Mammary epithelial cell (primary cell): Measurements from ENCODE around the gene MARVELD1.

Experiments used
- EZH2 ChIP-seq: IDR thresholded peaks from 2 replicates; pipeline ENCODE4 v1.6.1; 2012; ENCODE audit warnings: low read length, inconsistent platforms, borderline replicate concordance
- TF ChIP-seq, protein P1 (sequence below), 2 donors: IDR thresholded peaks in 1 of 2; conservative IDR thresholded peaks in 1 of 2; 2 replicates each; pipeline ENCODE4 v1.5.1; 2011 to 2012; ENCODE audit warnings: inconsistent platforms in 2 of 2, low read length in 2 of 2, mild to moderate bottlenecking in 2 of 2, control low read depth in 1 of 2, low read depth in 1 of 2; ENCODE audit not compliant: insufficient read depth in 1 of 2; ENCODE audit errors: extremely low read depth in 1 of 2

GRCh38 chr10:97679594-97679993 lies 33.9 kb upstream of the MARVELD1 start:
- TF ChIP-seq, protein P1, sequence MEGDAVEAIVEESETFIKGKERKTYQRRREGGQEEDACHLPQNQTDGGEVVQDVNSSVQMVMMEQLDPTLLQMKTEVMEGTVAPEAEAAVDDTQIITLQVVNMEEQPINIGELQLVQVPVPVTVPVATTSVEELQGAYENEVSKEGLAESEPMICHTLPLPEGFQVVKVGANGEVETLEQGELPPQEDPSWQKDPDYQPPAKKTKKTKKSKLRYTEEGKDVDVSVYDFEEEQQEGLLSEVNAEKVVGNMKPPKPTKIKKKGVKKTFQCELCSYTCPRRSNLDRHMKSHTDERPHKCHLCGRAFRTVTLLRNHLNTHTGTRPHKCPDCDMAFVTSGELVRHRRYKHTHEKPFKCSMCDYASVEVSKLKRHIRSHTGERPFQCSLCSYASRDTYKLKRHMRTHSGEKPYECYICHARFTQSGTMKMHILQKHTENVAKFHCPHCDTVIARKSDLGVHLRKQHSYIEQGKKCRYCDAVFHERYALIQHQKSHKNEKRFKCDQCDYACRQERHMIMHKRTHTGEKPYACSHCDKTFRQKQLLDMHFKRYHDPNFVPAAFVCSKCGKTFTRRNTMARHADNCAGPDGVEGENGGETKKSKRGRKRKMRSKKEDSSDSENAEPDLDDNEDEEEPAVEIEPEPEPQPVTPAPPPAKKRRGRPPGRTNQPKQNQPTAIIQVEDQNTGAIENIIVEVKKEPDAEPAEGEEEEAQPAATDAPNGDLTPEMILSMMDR (conservative IDR thresholded peaks at IDR 0.05 in 1 of 2, IDR thresholded peaks at IDR 0.05 in 1 of 2; ENCODE audit: extremely low read depth in 1 of 2, insufficient read depth in 1 of 2, low read depth in 1 of 2, low read length in 2 of 2): no peak
- no peak for TF ChIP-seq EZH2
